Panc1 (cell line): ENCODE results near the gene IL22.

Experiments used
- POLR2AphosphoS5 ChIP-seq: IDR thresholded peaks from 2 replicates; pipeline ENCODE4 v1.6.1; 2012; ENCODE audit warnings: mild to moderate bottlenecking, low read depth, low read length, moderate library complexity
- TCF7L2 ChIP-seq: IDR thresholded peaks from 2 replicates; pipeline ENCODE4 v1.6.1; 2011; ENCODE audit warnings: mild to moderate bottlenecking, low read depth, low read length, inconsistent platforms
- TF ChIP-seq, protein P1 (sequence below): fragments of 450-650 bp; IDR thresholded peaks from 2 replicates; pipeline ENCODE4 v1.5.1; 2017; ENCODE audit warnings: mild to moderate bottlenecking
- TF ChIP-seq, protein P2 (sequence below), 2 experiments: IDR thresholded peaks; 2 replicates each; pipeline ENCODE4 v1.6.1; 2011 to 2012; ENCODE audit warnings: low read depth in 2 of 2, control low read depth in 1 of 2, low read length in 1 of 2, mild to moderate bottlenecking in 1 of 2, moderate library complexity in 1 of 2; ENCODE audit not compliant: insufficient read depth in 1 of 2

DNA sequence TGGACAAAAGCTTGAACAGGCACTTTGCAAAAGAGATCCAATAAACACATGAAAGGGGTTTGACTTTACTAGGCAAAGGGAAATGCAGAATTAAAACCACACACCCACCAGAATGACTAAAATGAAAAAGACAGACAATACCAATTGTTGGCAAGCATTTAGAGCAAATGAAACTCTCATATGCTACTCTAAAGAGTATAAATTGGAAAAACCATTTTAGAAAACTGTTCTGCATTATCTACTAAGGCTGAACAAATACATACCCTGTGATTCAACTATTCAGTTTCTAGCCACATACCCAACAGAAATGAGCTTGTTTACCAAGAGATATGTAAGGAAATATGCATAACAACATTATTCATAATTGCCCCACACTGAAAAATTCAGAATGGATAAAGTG lies 8.5 kb upstream of the IL22 start:
- TF ChIP-seq, protein P1, sequence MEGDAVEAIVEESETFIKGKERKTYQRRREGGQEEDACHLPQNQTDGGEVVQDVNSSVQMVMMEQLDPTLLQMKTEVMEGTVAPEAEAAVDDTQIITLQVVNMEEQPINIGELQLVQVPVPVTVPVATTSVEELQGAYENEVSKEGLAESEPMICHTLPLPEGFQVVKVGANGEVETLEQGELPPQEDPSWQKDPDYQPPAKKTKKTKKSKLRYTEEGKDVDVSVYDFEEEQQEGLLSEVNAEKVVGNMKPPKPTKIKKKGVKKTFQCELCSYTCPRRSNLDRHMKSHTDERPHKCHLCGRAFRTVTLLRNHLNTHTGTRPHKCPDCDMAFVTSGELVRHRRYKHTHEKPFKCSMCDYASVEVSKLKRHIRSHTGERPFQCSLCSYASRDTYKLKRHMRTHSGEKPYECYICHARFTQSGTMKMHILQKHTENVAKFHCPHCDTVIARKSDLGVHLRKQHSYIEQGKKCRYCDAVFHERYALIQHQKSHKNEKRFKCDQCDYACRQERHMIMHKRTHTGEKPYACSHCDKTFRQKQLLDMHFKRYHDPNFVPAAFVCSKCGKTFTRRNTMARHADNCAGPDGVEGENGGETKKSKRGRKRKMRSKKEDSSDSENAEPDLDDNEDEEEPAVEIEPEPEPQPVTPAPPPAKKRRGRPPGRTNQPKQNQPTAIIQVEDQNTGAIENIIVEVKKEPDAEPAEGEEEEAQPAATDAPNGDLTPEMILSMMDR = no peak
- TF ChIP-seq, protein P2, sequence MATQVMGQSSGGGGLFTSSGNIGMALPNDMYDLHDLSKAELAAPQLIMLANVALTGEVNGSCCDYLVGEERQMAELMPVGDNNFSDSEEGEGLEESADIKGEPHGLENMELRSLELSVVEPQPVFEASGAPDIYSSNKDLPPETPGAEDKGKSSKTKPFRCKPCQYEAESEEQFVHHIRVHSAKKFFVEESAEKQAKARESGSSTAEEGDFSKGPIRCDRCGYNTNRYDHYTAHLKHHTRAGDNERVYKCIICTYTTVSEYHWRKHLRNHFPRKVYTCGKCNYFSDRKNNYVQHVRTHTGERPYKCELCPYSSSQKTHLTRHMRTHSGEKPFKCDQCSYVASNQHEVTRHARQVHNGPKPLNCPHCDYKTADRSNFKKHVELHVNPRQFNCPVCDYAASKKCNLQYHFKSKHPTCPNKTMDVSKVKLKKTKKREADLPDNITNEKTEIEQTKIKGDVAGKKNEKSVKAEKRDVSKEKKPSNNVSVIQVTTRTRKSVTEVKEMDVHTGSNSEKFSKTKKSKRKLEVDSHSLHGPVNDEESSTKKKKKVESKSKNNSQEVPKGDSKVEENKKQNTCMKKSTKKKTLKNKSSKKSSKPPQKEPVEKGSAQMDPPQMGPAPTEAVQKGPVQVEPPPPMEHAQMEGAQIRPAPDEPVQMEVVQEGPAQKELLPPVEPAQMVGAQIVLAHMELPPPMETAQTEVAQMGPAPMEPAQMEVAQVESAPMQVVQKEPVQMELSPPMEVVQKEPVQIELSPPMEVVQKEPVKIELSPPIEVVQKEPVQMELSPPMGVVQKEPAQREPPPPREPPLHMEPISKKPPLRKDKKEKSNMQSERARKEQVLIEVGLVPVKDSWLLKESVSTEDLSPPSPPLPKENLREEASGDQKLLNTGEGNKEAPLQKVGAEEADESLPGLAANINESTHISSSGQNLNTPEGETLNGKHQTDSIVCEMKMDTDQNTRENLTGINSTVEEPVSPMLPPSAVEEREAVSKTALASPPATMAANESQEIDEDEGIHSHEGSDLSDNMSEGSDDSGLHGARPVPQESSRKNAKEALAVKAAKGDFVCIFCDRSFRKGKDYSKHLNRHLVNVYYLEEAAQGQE (IDR thresholded peaks at IDR 0.05; ENCODE audit: insufficient read depth in 1 of 2, low read depth in 2 of 2, low read length in 1 of 2) = no peak
- TF ChIP-seq POLR2AphosphoS5 (no peak), TCF7L2 (no peak)
